GM12875 (cell line): ENCODE data around the gene LIMS2.

Experiments
- H3K4me3 ChIP-seq: one replicate; pipeline ENCODE4 v1.5.1; 2011; ENCODE audit warnings: low read depth, low read length, control low read depth
- CTCF ChIP-seq: IDR thresholded peaks from 2 replicates; pipeline ENCODE4 v1.5.1; 2011; ENCODE audit warnings: low read depth, mild to moderate bottlenecking, control low read depth, inconsistent platforms, low read length, moderate library complexity, borderline replicate concordance; ENCODE audit not compliant: insufficient read depth

LIMS2 gene

GRCh38 chr2:127619877-127620705, 55.2 kb downstream of the LIMS2 start:
- TF ChIP-seq CTCF = no peak
- no peak overlapping the region for H3K4me3 ChIP-seq

GRCh38 chr2:127619203-127619590, 56.1 kb downstream of the LIMS2 start:
- no peak for TF ChIP-seq CTCF
- no peak overlapping the region for H3K4me3 ChIP-seq

- H3K4me3 ChIP-seq = no peak overlapping the region
- no peak for TF ChIP-seq CTCF
Observed at GRCh38 chr2:127618551-127619202, 56.7 kb downstream of the LIMS2 start.

- TF ChIP-seq CTCF = no peak
- no peak overlapping the region for H3K4me3 ChIP-seq
Observed at GRCh38 chr2:127615511-127616166, 59.7 kb downstream of the LIMS2 start.

GRCh38 chr2:127614731-127615130, 60.6 kb downstream of the LIMS2 start:
- H3K4me3 ChIP-seq = no peak overlapping the region
- no peak for TF ChIP-seq CTCF

- TF ChIP-seq CTCF = no peak
- H3K4me3 ChIP-seq = no peak overlapping the region
Observed at GRCh38 chr2:127614246-127614645, 61.1 kb downstream of the LIMS2 start.
